Measurements from ENCODE around the gene OVCA2.

DNA sequence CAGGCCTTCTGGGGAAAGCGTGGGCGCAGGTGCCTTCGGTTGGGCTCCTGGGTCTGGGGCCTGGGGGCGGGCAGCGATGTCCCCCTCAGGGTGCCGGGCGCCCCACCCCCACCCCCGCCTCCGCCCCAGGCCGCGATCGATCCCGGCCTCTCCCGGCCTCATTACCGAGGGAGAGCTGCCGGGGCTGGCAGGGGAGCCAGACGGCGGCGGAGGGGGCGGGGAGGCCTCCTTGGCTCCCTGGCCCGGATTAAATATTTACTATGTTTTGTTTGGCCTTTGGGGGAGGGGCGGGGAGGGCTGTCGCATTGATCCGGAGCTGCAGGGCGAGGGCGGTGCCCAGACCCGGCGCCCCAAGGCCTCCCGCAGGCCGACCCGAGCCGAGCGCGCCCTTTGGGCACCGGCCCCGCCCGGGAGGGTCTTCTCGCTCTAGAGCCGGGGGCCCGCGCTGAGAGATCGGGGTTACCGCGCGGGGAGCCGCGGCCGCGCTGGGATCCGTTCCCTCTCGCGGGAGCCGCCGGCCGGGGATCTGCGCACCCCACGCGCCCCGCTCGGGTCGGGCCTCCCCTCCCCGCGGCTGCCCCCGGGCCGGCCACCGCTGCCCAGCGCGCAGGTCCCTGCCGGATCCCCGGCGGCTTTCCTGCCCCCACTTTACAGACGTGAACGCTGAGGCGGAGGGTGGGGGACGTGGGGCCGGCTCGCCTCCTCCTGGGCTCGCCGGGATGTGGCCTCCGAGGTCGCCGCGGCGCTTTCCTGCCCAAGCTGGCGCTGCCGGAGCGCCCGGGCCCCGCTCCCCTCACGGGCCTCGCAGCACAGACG is 43.7 kb upstream of the OVCA2 start:
- TF ChIP-seq, protein P1, sequence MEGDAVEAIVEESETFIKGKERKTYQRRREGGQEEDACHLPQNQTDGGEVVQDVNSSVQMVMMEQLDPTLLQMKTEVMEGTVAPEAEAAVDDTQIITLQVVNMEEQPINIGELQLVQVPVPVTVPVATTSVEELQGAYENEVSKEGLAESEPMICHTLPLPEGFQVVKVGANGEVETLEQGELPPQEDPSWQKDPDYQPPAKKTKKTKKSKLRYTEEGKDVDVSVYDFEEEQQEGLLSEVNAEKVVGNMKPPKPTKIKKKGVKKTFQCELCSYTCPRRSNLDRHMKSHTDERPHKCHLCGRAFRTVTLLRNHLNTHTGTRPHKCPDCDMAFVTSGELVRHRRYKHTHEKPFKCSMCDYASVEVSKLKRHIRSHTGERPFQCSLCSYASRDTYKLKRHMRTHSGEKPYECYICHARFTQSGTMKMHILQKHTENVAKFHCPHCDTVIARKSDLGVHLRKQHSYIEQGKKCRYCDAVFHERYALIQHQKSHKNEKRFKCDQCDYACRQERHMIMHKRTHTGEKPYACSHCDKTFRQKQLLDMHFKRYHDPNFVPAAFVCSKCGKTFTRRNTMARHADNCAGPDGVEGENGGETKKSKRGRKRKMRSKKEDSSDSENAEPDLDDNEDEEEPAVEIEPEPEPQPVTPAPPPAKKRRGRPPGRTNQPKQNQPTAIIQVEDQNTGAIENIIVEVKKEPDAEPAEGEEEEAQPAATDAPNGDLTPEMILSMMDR (IDR thresholded peaks at IDR 0.05): no peak
- peak in 1 of 2 donors; percentile 16 for TF ChIP-seq POLR2A (IDR thresholded peaks at IDR 0.05)

All from adrenal gland (tissue), 5 donors.